ENCODE measurements around the gene FARS2.

The FARS2 gene

GRCh38 chr6:5597413-5597812, 336.1 kb downstream of the FARS2 start:
- H3K4me3 ChIP-seq (ENCODE audit: low read length), result no peak overlapping the region
- H3K4me1 ChIP-seq (ENCODE audit: control insufficient read depth, insufficient read depth, low read length), result no peaks in the 10 kb centered on the region
- H3K9me3 ChIP-seq (ENCODE audit: control insufficient read depth, low read length), result no peaks in the 10 kb centered on the region
- H3K9ac ChIP-seq (ENCODE audit: low read length), result no peak overlapping the region
- no peaks in the 10 kb centered on the region for H3K36me3 ChIP-seq (ENCODE audit: control insufficient read depth, insufficient read depth, low read length)
- H3K27me3 ChIP-seq (ENCODE audit: control insufficient read depth, insufficient read depth, low read length), result no peaks in the 10 kb centered on the region

- Histone ChIP-seq H3K36me3 (ENCODE audit: control insufficient read depth, insufficient read depth, low read length) (no peaks in the 10 kb centered on the region), H3K9ac (ENCODE audit: low read length) (no peak overlapping the region), H3K4me1 (ENCODE audit: control insufficient read depth, insufficient read depth, low read length) (no peaks in the 10 kb centered on the region), H3K27me3 (ENCODE audit: control insufficient read depth, insufficient read depth, low read length) (no peaks in the 10 kb centered on the region), H3K4me3 (ENCODE audit: low read length) (no peak overlapping the region), H3K9me3 (ENCODE audit: control insufficient read depth, low read length) (no peaks in the 10 kb centered on the region)
Measured at GRCh38 chr6:5598123-5598522, 336.8 kb downstream of the FARS2 start.

GRCh38 chr6:5599127-5599526, 337.8 kb downstream of the FARS2 start:
- no peaks in the 10 kb centered on the region for H3K36me3 ChIP-seq (ENCODE audit: control insufficient read depth, insufficient read depth, low read length)
- no peak overlapping the region for H3K9ac ChIP-seq (ENCODE audit: low read length)
- H3K9me3 ChIP-seq (ENCODE audit: control insufficient read depth, low read length), result no peaks in the 10 kb centered on the region
- H3K4me3 ChIP-seq (ENCODE audit: low read length), result no peak overlapping the region
- H3K4me1 ChIP-seq (ENCODE audit: control insufficient read depth, insufficient read depth, low read length), result no peaks in the 10 kb centered on the region
- no peaks in the 10 kb centered on the region for H3K27me3 ChIP-seq (ENCODE audit: control insufficient read depth, insufficient read depth, low read length)

- no peaks in the 10 kb centered on the region for H3K4me1 ChIP-seq (ENCODE audit: control insufficient read depth, insufficient read depth, low read length)
- no peaks in the 10 kb centered on the region for H3K27me3 ChIP-seq (ENCODE audit: control insufficient read depth, insufficient read depth, low read length)
- no peak overlapping the region for H3K9ac ChIP-seq (ENCODE audit: low read length)
- no peaks in the 10 kb centered on the region for H3K9me3 ChIP-seq (ENCODE audit: control insufficient read depth, low read length)
- H3K36me3 ChIP-seq (ENCODE audit: control insufficient read depth, insufficient read depth, low read length), result no peaks in the 10 kb centered on the region
- no peak overlapping the region for H3K4me3 ChIP-seq (ENCODE audit: low read length)
Measured at GRCh38 chr6:5605937-5606336, 344.6 kb downstream of the FARS2 start.

- no peak overlapping the region for H3K9ac ChIP-seq (ENCODE audit: low read length)
- no peaks in the 10 kb centered on the region for H3K4me1 ChIP-seq (ENCODE audit: control insufficient read depth, insufficient read depth, low read length)
- H3K9me3 ChIP-seq (ENCODE audit: control insufficient read depth, low read length), result no peaks in the 10 kb centered on the region
Measured at GRCh38 chr6:5606546-5606945, 345.2 kb downstream of the FARS2 start.

GRCh38 chr6:5610640-5611039, 349.3 kb downstream of the FARS2 start:
- Histone ChIP-seq H3K36me3 (ENCODE audit: control insufficient read depth, insufficient read depth, low read length) (no peaks in the 10 kb centered on the region), H3K9me3 (ENCODE audit: control insufficient read depth, low read length) (no peaks in the 10 kb centered on the region), H3K9ac (ENCODE audit: low read length) (no peak overlapping the region), H3K4me1 (ENCODE audit: control insufficient read depth, insufficient read depth, low read length) (no peaks in the 10 kb centered on the region), H3K4me3 (ENCODE audit: low read length) (no peak overlapping the region), H3K27me3 (ENCODE audit: control insufficient read depth, insufficient read depth, low read length) (no peaks in the 10 kb centered on the region)

More at GRCh38 chr6:5606546-5606945, 345.2 kb downstream of the FARS2 start:
- Histone ChIP-seq H3K36me3 (ENCODE audit: control insufficient read depth, insufficient read depth, low read length) (no peaks in the 10 kb centered on the region), H3K27me3 (ENCODE audit: control insufficient read depth, insufficient read depth, low read length) (no peaks in the 10 kb centered on the region), H3K4me3 (ENCODE audit: low read length) (no peak overlapping the region)

GRCh38 chr6:5617179-5617578, 355.9 kb downstream of the FARS2 start:
- H3K36me3 ChIP-seq (ENCODE audit: control insufficient read depth, insufficient read depth, low read length), result no peaks in the 10 kb centered on the region
- H3K4me3 ChIP-seq (ENCODE audit: low read length), result no peak overlapping the region
- no peak overlapping the region for H3K9ac ChIP-seq (ENCODE audit: low read length)
- H3K27me3 ChIP-seq (ENCODE audit: control insufficient read depth, insufficient read depth, low read length), result no peaks in the 10 kb centered on the region
- no peaks in the 10 kb centered on the region for H3K9me3 ChIP-seq (ENCODE audit: control insufficient read depth, low read length)
- no peaks in the 10 kb centered on the region for H3K4me1 ChIP-seq (ENCODE audit: control insufficient read depth, insufficient read depth, low read length)

GRCh38 chr6:5619249-5619648, 357.9 kb downstream of the FARS2 start:
- Histone ChIP-seq H3K9ac (ENCODE audit: low read length) (no peak overlapping the region), H3K27me3 (ENCODE audit: control insufficient read depth, insufficient read depth, low read length) (no peaks in the 10 kb centered on the region), H3K36me3 (ENCODE audit: control insufficient read depth, insufficient read depth, low read length) (no peaks in the 10 kb centered on the region), H3K4me3 (ENCODE audit: low read length) (no peak overlapping the region), H3K9me3 (ENCODE audit: control insufficient read depth, low read length) (no peaks in the 10 kb centered on the region), H3K4me1 (ENCODE audit: control insufficient read depth, insufficient read depth, low read length) (no peaks in the 10 kb centered on the region)

GRCh38 chr6:5622276-5623005, 361.1 kb downstream of the FARS2 start:
- H3K4me3 ChIP-seq (ENCODE audit: low read length), result no peak overlapping the region
- no peaks in the 10 kb centered on the region for H3K36me3 ChIP-seq (ENCODE audit: control insufficient read depth, insufficient read depth, low read length)
- no peaks in the 10 kb centered on the region for H3K4me1 ChIP-seq (ENCODE audit: control insufficient read depth, insufficient read depth, low read length)
- no peaks in the 10 kb centered on the region for H3K9me3 ChIP-seq (ENCODE audit: control insufficient read depth, low read length)
- H3K27me3 ChIP-seq (ENCODE audit: control insufficient read depth, insufficient read depth, low read length), result no peaks in the 10 kb centered on the region
- H3K9ac ChIP-seq (ENCODE audit: low read length), result no peak overlapping the region

- Histone ChIP-seq H3K4me3 (ENCODE audit: low read length) (no peak overlapping the region), H3K9me3 (ENCODE audit: control insufficient read depth, low read length) (no peaks in the 10 kb centered on the region), H3K4me1 (ENCODE audit: control insufficient read depth, insufficient read depth, low read length) (no peaks in the 10 kb centered on the region), H3K27me3 (ENCODE audit: control insufficient read depth, insufficient read depth, low read length) (no peaks in the 10 kb centered on the region), H3K9ac (ENCODE audit: low read length) (no peak overlapping the region), H3K36me3 (ENCODE audit: control insufficient read depth, insufficient read depth, low read length) (no peaks in the 10 kb centered on the region)
Measured at GRCh38 chr6:5623769-5624168, 362.5 kb downstream of the FARS2 start.

GRCh38 chr6:5624256-5624655, 362.9 kb downstream of the FARS2 start:
- Histone ChIP-seq H3K4me1 (ENCODE audit: control insufficient read depth, insufficient read depth, low read length) (no peaks in the 10 kb centered on the region), H3K9me3 (ENCODE audit: control insufficient read depth, low read length) (no peaks in the 10 kb centered on the region), H3K36me3 (ENCODE audit: control insufficient read depth, insufficient read depth, low read length) (no peaks in the 10 kb centered on the region), H3K27me3 (ENCODE audit: control insufficient read depth, insufficient read depth, low read length) (no peaks in the 10 kb centered on the region), H3K4me3 (ENCODE audit: low read length) (no peak overlapping the region), H3K9ac (ENCODE audit: low read length) (no peak overlapping the region)

GRCh38 chr6:5626727-5627426, 365.6 kb downstream of the FARS2 start:
- Histone ChIP-seq H3K4me1 (ENCODE audit: control insufficient read depth, insufficient read depth, low read length) (no peaks in the 10 kb centered on the region), H3K27me3 (ENCODE audit: control insufficient read depth, insufficient read depth, low read length) (no peaks in the 10 kb centered on the region), H3K9me3 (ENCODE audit: control insufficient read depth, low read length) (no peaks in the 10 kb centered on the region), H3K36me3 (ENCODE audit: control insufficient read depth, insufficient read depth, low read length) (no peaks in the 10 kb centered on the region), H3K9ac (ENCODE audit: low read length) (no peak overlapping the region), H3K4me3 (ENCODE audit: low read length) (no peak overlapping the region)
